Measurements from ENCODE around the gene NPAS3.

Gene NPAS3

DNA sequence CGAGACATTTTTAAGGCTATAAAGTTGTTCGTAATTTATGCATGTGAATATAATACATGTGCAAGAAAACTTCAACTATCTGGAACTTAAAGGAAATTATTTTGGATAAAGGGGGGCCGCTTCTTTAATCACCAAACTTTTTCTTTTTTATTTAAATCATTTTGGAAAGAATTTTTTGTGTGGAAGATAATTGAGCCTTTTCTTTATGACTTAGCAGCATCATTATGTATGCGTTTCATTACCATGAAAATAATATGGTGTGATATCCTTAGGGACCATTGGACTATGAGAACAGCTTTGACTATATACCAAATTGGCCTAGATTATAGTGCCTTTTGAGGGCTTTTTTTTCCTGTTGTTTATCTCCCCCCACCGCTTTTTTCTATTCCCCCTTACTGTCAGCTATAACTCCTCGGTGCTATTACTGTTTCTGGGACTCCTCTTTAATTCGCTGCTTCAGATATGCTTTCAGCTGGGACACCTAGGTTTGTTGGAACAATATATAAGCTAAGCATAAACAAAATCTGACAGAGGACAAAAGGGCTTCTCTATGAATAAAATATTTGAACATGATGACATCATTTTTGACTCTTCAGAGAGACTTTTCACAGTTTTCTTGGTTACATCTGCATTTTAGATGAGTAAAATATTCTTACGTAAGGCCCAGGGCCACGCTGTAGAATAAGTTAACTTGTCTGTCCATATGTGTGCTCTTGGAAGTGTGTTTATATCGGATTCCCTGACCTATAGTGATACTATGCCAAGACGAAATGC, 392.7 kb downstream of the NPAS3 start:
- no CpG with 5 or more reads among the region's 11 CpGs for WGBS (ENCODE audit: extremely low coverage, insufficient coverage, insufficient read length)
- no peak overlapping the region for H2AK5ac ChIP-seq (ENCODE audit: low read length)
- no peak overlapping the region for H2BK12ac ChIP-seq (ENCODE audit: low read length)
- no peaks in the 10 kb centered on the region for H3K27me3 ChIP-seq (ENCODE audit: insufficient read depth, low read length)
- H2BK5ac ChIP-seq (ENCODE audit: low read depth, low read length, poor library complexity): no peak overlapping the region
- no peak overlapping the region for H3K4me2 ChIP-seq (ENCODE audit: low read length)
- no peak for DNase-seq
- no peak overlapping the region for H4K8ac ChIP-seq (ENCODE audit: low read depth, low read length)
- no peak overlapping the region for H4K12ac ChIP-seq (ENCODE audit: low read depth, low read length)
- peaks cover 1% of the 10 kb centered on the region for H3K79me1 ChIP-seq (ENCODE audit: low read length)
- H2AFZ ChIP-seq (ENCODE audit: insufficient read depth, low read length, poor library complexity): no peak overlapping the region
- H3K18ac ChIP-seq (ENCODE audit: low read length): no peak overlapping the region
- H3K9me3 ChIP-seq (ENCODE audit: insufficient read depth, low read depth, low read length): no peaks in the 10 kb centered on the region
- H3K4ac ChIP-seq (ENCODE audit: low read depth, low read length): no peak overlapping the region
- H2BK120ac ChIP-seq (ENCODE audit: insufficient read depth, low read length, poor library complexity): no peak overlapping the region
- no peak overlapping the region for H3K4me3 ChIP-seq (ENCODE audit: low read depth, low read length)
- no peak overlapping the region for H3K23ac ChIP-seq (ENCODE audit: low read length)
- H4K91ac ChIP-seq (ENCODE audit: low read depth, low read length): no peak overlapping the region
- H3K9ac ChIP-seq (ENCODE audit: low read length): no peak overlapping the region
- no peak overlapping the region for H3K27ac ChIP-seq (ENCODE audit: low read depth, low read length)
- no peaks in the 10 kb centered on the region for H3K79me2 ChIP-seq (ENCODE audit: control insufficient read depth, insufficient read depth, low read length, poor library complexity)
- H3K4me1 ChIP-seq (ENCODE audit: control insufficient read depth in 1 of 2, insufficient read depth in 2 of 2, low read length in 2 of 2): no peaks in the 10 kb centered on the region
- H3K14ac ChIP-seq (ENCODE audit: low read length): no peak overlapping the region
- H3K36me3 ChIP-seq (ENCODE audit: control insufficient read depth in 1 of 2, insufficient read depth in 2 of 2, low read length in 2 of 2): no peaks in the 10 kb centered on the region

DNA sequence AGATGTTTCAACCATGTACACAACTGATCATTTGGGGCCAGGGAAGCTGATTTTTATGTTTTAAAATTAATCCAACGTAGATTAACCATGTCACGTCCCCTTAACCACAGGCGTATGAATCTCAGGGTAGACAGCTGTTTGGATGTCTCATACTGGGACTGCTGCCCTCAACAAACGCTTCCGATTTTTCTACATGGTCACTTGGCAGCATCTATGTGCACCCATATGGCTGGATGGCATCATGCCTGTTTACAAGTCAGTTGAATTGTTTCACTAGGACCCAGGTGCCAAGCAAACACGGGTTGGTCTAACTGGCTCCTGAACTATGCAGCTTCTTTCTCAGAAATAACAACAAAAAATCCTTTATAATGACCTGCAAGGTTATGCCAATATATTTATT, 393.8 kb downstream of the NPAS3 start:
- Histone ChIP-seq H2BK5ac (ENCODE audit: low read depth, low read length, poor library complexity) (no peak overlapping the region), H2BK12ac (ENCODE audit: low read length) (no peak overlapping the region), H3K79me1 (ENCODE audit: low read length) (peaks cover 1% of the 10 kb centered on the region), H3K9me3 (ENCODE audit: insufficient read depth, low read depth, low read length) (no peaks in the 10 kb centered on the region), H4K12ac (ENCODE audit: low read depth, low read length) (no peak overlapping the region), H3K27ac (ENCODE audit: low read depth, low read length) (no peak overlapping the region), H3K4me2 (ENCODE audit: low read length) (no peak overlapping the region), H3K27me3 (ENCODE audit: insufficient read depth, low read length) (no peaks in the 10 kb centered on the region), H3K9ac (ENCODE audit: low read length) (no peak overlapping the region), H3K14ac (ENCODE audit: low read length) (no peak overlapping the region), H3K23ac (ENCODE audit: low read length) (no peak overlapping the region), H3K4me3 (ENCODE audit: low read depth, low read length) (no peak overlapping the region), H2AFZ (ENCODE audit: insufficient read depth, low read length, poor library complexity) (no peak overlapping the region), H3K36me3 (ENCODE audit: control insufficient read depth in 1 of 2, insufficient read depth in 2 of 2, low read length in 2 of 2) (no peaks in the 10 kb centered on the region), H4K8ac (ENCODE audit: low read depth, low read length) (no peak overlapping the region), H3K79me2 (ENCODE audit: control insufficient read depth, insufficient read depth, low read length, poor library complexity) (no peaks in the 10 kb centered on the region), H3K4ac (ENCODE audit: low read depth, low read length) (no peak overlapping the region), H2BK120ac (ENCODE audit: insufficient read depth, low read length, poor library complexity) (no peak overlapping the region), H3K18ac (ENCODE audit: low read length) (no peak overlapping the region), H4K91ac (ENCODE audit: low read depth, low read length) (no peak overlapping the region), H2AK5ac (ENCODE audit: low read length) (no peak overlapping the region), H3K4me1 (ENCODE audit: control insufficient read depth in 1 of 2, insufficient read depth in 2 of 2, low read length in 2 of 2) (no peaks in the 10 kb centered on the region)
- no CpG with 5 or more reads among the region's 6 CpGs for WGBS (ENCODE audit: extremely low coverage, insufficient coverage, insufficient read length)
- DNase-seq: no peak

GRCh38 chr14:33335366-33335765, 396.7 kb downstream of the NPAS3 start:
- Histone ChIP-seq H3K14ac (ENCODE audit: low read length) (no peak overlapping the region), H3K4me1 (ENCODE audit: control insufficient read depth in 1 of 2, insufficient read depth in 2 of 2, low read length in 2 of 2) (no peaks in the 10 kb centered on the region), H3K79me2 (ENCODE audit: control insufficient read depth, insufficient read depth, low read length, poor library complexity) (no peaks in the 10 kb centered on the region), H3K9ac (ENCODE audit: low read length) (no peak overlapping the region), H3K79me1 (ENCODE audit: low read length) (peaks cover 1% of the 10 kb centered on the region), H2BK5ac (ENCODE audit: low read depth, low read length, poor library complexity) (no peak overlapping the region), H2BK120ac (ENCODE audit: insufficient read depth, low read length, poor library complexity) (no peak overlapping the region), H3K9me3 (ENCODE audit: insufficient read depth, low read depth, low read length) (no peaks in the 10 kb centered on the region), H3K4ac (ENCODE audit: low read depth, low read length) (no peak overlapping the region), H3K23ac (ENCODE audit: low read length) (no peak overlapping the region), H3K27me3 (ENCODE audit: insufficient read depth, low read length) (no peaks in the 10 kb centered on the region), H3K4me3 (ENCODE audit: low read depth, low read length) (no peak overlapping the region), H3K4me2 (ENCODE audit: low read length) (no peak overlapping the region), H4K8ac (ENCODE audit: low read depth, low read length) (no peak overlapping the region), H2AFZ (ENCODE audit: insufficient read depth, low read length, poor library complexity) (no peak overlapping the region), H2BK12ac (ENCODE audit: low read length) (no peak overlapping the region), H4K12ac (ENCODE audit: low read depth, low read length) (no peak overlapping the region), H2AK5ac (ENCODE audit: low read length) (no peak overlapping the region), H3K18ac (ENCODE audit: low read length) (no peak overlapping the region), H4K91ac (ENCODE audit: low read depth, low read length) (no peak overlapping the region), H3K27ac (ENCODE audit: low read depth, low read length) (peak overlapping the region; percentile 44), H3K36me3 (ENCODE audit: control insufficient read depth in 1 of 2, insufficient read depth in 2 of 2, low read length in 2 of 2) (no peaks in the 10 kb centered on the region)
- WGBS (ENCODE audit: extremely low coverage, insufficient coverage, insufficient read length): no CpG with 5 or more reads among the region's 4 CpGs
- peak; percentile 24 to 45 for DNase-seq

DNA sequence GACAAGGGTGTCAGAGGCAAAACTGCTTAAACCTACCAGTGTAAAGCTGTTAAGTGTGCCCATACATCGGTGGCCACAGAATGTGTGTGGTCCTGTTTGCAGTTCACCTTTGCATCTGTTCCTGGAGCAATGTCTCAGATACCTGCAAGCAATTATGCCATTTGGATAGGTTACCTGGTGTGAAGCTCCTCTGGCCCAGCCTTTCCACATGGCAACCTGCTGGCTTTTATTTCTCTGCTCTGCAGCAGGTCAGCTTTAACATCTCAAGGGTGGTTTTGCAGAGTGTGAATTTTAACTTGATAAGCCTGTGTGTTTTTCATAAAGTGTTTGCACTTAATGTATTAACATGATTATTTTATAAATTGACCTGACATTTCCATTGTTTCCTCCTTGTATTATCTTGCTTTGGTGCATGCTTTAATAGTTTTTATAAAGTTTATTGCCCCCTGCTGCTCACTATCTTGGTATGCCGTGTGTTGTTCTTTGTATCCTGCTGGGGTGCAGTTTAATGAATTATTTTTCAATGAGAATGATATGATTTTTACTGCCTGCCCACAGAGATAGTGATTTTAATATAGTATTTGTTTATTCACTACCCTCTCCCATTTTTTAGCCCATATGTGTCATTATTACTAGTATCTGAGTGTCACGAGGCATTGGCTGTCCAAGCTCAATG, 403.8 kb downstream of the NPAS3 start:
- Histone ChIP-seq H3K9me3 (ENCODE audit: insufficient read depth, low read depth, low read length) (no peaks in the 10 kb centered on the region), H3K9ac (ENCODE audit: low read length) (no peak overlapping the region), H2AFZ (ENCODE audit: insufficient read depth, low read length, poor library complexity) (no peak overlapping the region), H4K8ac (ENCODE audit: low read depth, low read length) (no peak overlapping the region), H3K18ac (ENCODE audit: low read length) (no peak overlapping the region), H4K91ac (ENCODE audit: low read depth, low read length) (no peak overlapping the region), H3K27me3 (ENCODE audit: insufficient read depth, low read length) (no peaks in the 10 kb centered on the region), H2AK5ac (ENCODE audit: low read length) (no peak overlapping the region), H3K4me1 (ENCODE audit: control insufficient read depth in 1 of 2, insufficient read depth in 2 of 2, low read length in 2 of 2) (no peaks in the 10 kb centered on the region), H3K4ac (ENCODE audit: low read depth, low read length) (no peak overlapping the region), H4K12ac (ENCODE audit: low read depth, low read length) (no peak overlapping the region), H3K79me2 (ENCODE audit: control insufficient read depth, insufficient read depth, low read length, poor library complexity) (no peaks in the 10 kb centered on the region), H3K36me3 (ENCODE audit: control insufficient read depth in 1 of 2, insufficient read depth in 2 of 2, low read length in 2 of 2) (no peaks in the 10 kb centered on the region), H2BK5ac (ENCODE audit: low read depth, low read length, poor library complexity) (no peak overlapping the region), H3K79me1 (ENCODE audit: low read length) (no peaks in the 10 kb centered on the region), H3K4me3 (ENCODE audit: low read depth, low read length) (no peak overlapping the region), H2BK120ac (ENCODE audit: insufficient read depth, low read length, poor library complexity) (no peak overlapping the region), H2BK12ac (ENCODE audit: low read length) (no peak overlapping the region), H3K14ac (ENCODE audit: low read length) (no peak overlapping the region), H3K23ac (ENCODE audit: low read length) (no peak overlapping the region), H3K4me2 (ENCODE audit: low read length) (no peak overlapping the region), H3K27ac (ENCODE audit: low read depth, low read length) (no peak overlapping the region)
- WGBS (ENCODE audit: extremely low coverage, insufficient coverage, insufficient read length): no CpG with 5 or more reads among the region's 3 CpGs
- no peak for DNase-seq

Data from trophoblast cell (in vitro differentiated cells and primary cell).